HG03520 (cell line): ENCODE data around the gene LTB4R.
"Not testable (repeated sequence)": the region's sequence is repeated elsewhere in the genome, so short reads cannot be mapped to it uniquely, and the experiment has no call there.

ENCODE experiments used
- ATAC-seq: cut with Tn5 transposase; IDR thresholded peaks from one replicate; pipeline ENCODE4 v1.9.1; 2021; ENCODE audit warnings: mild to moderate bottlenecking, moderate library complexity; ENCODE audit not compliant: unreplicated experiment

The LTB4R gene

GRCh38 chr14:24317141-24317928 lies 6.0 kb downstream of the LTB4R start:
- ATAC-seq, result no peak

- ATAC-seq, result no peak
Measured at GRCh38 chr14:24321212-24321975, 10.1 kb downstream of the LTB4R start.

GRCh38 chr14:24322672-24323071 lies 11.4 kb downstream of the LTB4R start:
- no peak for ATAC-seq

- ATAC-seq, result no peak
Measured at GRCh38 chr14:24323341-24323740, 12.0 kb downstream of the LTB4R start.

- no peak for ATAC-seq
Measured at GRCh38 chr14:24324024-24324423, 12.7 kb downstream of the LTB4R start.

GRCh38 chr14:24325041-24325530 lies 13.8 kb downstream of the LTB4R start:
- ATAC-seq, result no peak

- ATAC-seq, result no peak
Measured at GRCh38 chr14:24325963-24326362, 14.7 kb downstream of the LTB4R start.

- ATAC-seq, result no peak
Measured at GRCh38 chr14:24327303-24327702, 16.0 kb downstream of the LTB4R start.

GRCh38 chr14:24327914-24328313 lies 16.6 kb downstream of the LTB4R start:
- not testable (repeated sequence) for ATAC-seq

GRCh38 chr14:24329073-24329663 lies 17.9 kb downstream of the LTB4R start:
- ATAC-seq, result no peak

- no peak for ATAC-seq
Measured at GRCh38 chr14:24329736-24330135, 18.4 kb downstream of the LTB4R start.

GRCh38 chr14:24330973-24331674 lies 19.8 kb downstream of the LTB4R start:
- no peak for ATAC-seq

- ATAC-seq, result no peak
Measured at GRCh38 chr14:24331731-24332267, 20.5 kb downstream of the LTB4R start.

GRCh38 chr14:24332268-24332993 lies 21.1 kb downstream of the LTB4R start:
- ATAC-seq, result peak; percentile 68

- no peak for ATAC-seq
Measured at GRCh38 chr14:24334431-24335291, 23.4 kb downstream of the LTB4R start, which contains the start of gene ADCY4. ADCY4 (minus strand) TSS chr14:24335071; CDS start chr14:24334652, 419 bp downstream.

- ATAC-seq, result no peak
Measured at GRCh38 chr14:24335461-24336171, 24.3 kb downstream of the LTB4R start.

GRCh38 chr14:24337144-24337823 lies 26.0 kb downstream of the LTB4R start:
- ATAC-seq, result no peak

GRCh38 chr14:24337824-24338175 lies 26.5 kb downstream of the LTB4R start:
- ATAC-seq, result no peak
